Natural killer cell (primary cell): ENCODE data around the gene THSD4. TPM values are rescaled to one million over a fixed set of nuclear protein-coding genes. Genes with fewer than 3 reads are reported as not detected.
"Not testable (repeated sequence)": the region's sequence is repeated elsewhere in the genome, so short reads cannot be mapped to it uniquely, and the experiment has no call there.

Experiments
- ATAC-seq, 3 donors: fragments of 150-1000 bp in 2 of 3; fragments of 200-7000 bp in 1 of 3; cut with Tn5 transposase; 1 replicate in 1 of 3; 2 replicates in 2 of 3; pipeline ENCODE4 v1.10.0; 2021; ENCODE audit warnings: mild to moderate bottlenecking in 2 of 3, moderate library complexity in 2 of 3
- DNase-seq, 2 donors: peaks; one replicate each; pipeline versions ENCODE4 v3.0.0 to v3.0.0-alpha.2; 2013 to 2021; ENCODE audit warnings: mixed read lengths in 1 of 2
- H3K27ac ChIP-seq: one replicate; pipeline ENCODE4 v1.5.1; 2013; ENCODE audit warnings: mild to moderate bottlenecking, low read length
- H3K27me3 ChIP-seq: one replicate; pipeline ENCODE4 v1.6.1; 2013; ENCODE audit warnings: low read length; ENCODE audit not compliant: control insufficient read depth, insufficient read depth
- H3K36me3 ChIP-seq: one replicate; pipeline ENCODE4 v1.6.1; 2013; ENCODE audit warnings: low read length; ENCODE audit not compliant: control insufficient read depth, insufficient read depth
- H3K4me1 ChIP-seq: one replicate; pipeline ENCODE4 v1.6.1; 2013; ENCODE audit warnings: low read length; ENCODE audit not compliant: control insufficient read depth, insufficient read depth
- H3K4me3 ChIP-seq: one replicate; pipeline ENCODE4 v1.5.1; 2013; ENCODE audit warnings: low read length
- H3K9me3 ChIP-seq: one replicate; pipeline ENCODE4 v1.6.1; 2013; ENCODE audit warnings: low read length; ENCODE audit not compliant: control insufficient read depth, insufficient read depth
- H3K27ac Mint-ChIP-seq, 2 donors: one replicate each; pipeline ENCODE4 v1.8.0; 2022; ENCODE audit warnings: mild to moderate bottlenecking in 2 of 2, mixed read lengths in 2 of 2, moderate library complexity in 1 of 2
- H3K27me3 Mint-ChIP-seq, 2 donors: one replicate each; pipeline ENCODE4 v1.8.0; 2022; ENCODE audit warnings: low read depth in 2 of 2, mixed read lengths in 2 of 2
- H3K36me3 Mint-ChIP-seq: one replicate; pipeline ENCODE4 v1.8.0; 2022; ENCODE audit warnings: mixed read lengths
- H3K4me1 Mint-ChIP-seq, 2 donors: one replicate each; pipeline ENCODE4 v1.8.0; 2022; ENCODE audit warnings: mixed read lengths in 2 of 2
- H3K4me3 Mint-ChIP-seq: one replicate; pipeline ENCODE4 v1.8.0; 2022; ENCODE audit warnings: mild to moderate bottlenecking, moderate library complexity, mixed read lengths
- H3K9me3 Mint-ChIP-seq, 2 donors: one replicate each; pipeline ENCODE4 v1.8.0; 2022; ENCODE audit warnings: mixed read lengths in 2 of 2
- CTCF ChIP-seq: fragments of 200-600 bp; IDR thresholded peaks from one replicate; pipeline ENCODE4 v1.8.0; 2022; ENCODE audit warnings: antibody characterized with exemption
- WGBS: methylation state at CpG from one replicate; pipeline ENCODE4 v1.1.7; 2013; ENCODE audit warnings: missing lambda C conversion rate; ENCODE audit not compliant: insufficient coverage; 5-methylcytosine and 5-hydroxymethylcytosine counted together
- intact Hi-C: fragments of 100-400 bp; cut with micrococcal nuclease; formaldehyde crosslinking; loops from one replicate; pipeline ENCODE4 v1.14.2; 2022
- total RNA-seq, 4 donors: library from RNA; stranded (reverse); fragments of 120-200 nt in 1 of 4; gene quantifications; one replicate each; pipeline versions ENCODE4 v1.2.3 to v1.2.4, GENCODE V29; 2013 to 2022

The THSD4 gene
- total RNA-seq, 3 donors from 2014 or later (not counting 1 experiment from before 2014, with no cell fraction given): not detected

- Histone ChIP-seq H3K4me3 (no peak overlapping the region), H3K36me3 (no peaks in the 10 kb centered on the region), H3K27ac (no peak overlapping the region), H3K4me1 (no peaks in the 10 kb centered on the region), H3K27me3 (no peaks in the 10 kb centered on the region), H3K9me3 (no peaks in the 10 kb centered on the region)
- TF ChIP-seq CTCF: no peak
- 60% methylated on average over 1 of the region's 3 CpGs for WGBS
- no peaks in the 10 kb centered on the region for H3K4me1 Mint-ChIP-seq
- H3K27me3 Mint-ChIP-seq: peaks cover 14 to 37% of the 10 kb centered on the region in 2 donors
- no peak overlapping the region for H3K27ac Mint-ChIP-seq
- peaks cover 0 to 3% of the 10 kb centered on the region in 2 donors for H3K9me3 Mint-ChIP-seq
- no peaks in the 10 kb centered on the region for H3K36me3 Mint-ChIP-seq
- DNase-seq (no peak), ATAC-seq (no peak)
- H3K4me3 Mint-ChIP-seq: no peak overlapping the region
- intact Hi-C loops: no loop called here
Observed at GRCh38 chr15:71262599-71262998, 147.3 kb downstream of the THSD4 start.

- H3K4me1 ChIP-seq, H3K9me3 Mint-ChIP-seq, H3K27ac Mint-ChIP-seq, ATAC-seq, DNase-seq, H3K4me3 Mint-ChIP-seq, H3K36me3 Mint-ChIP-seq, H3K4me3 ChIP-seq, H3K4me1 Mint-ChIP-seq, H3K36me3 ChIP-seq, H3K9me3 ChIP-seq, intact Hi-C loops, H3K27ac ChIP-seq, H3K27me3 ChIP-seq: not testable (repeated sequence)
- peaks cover 19 to 33% of the 10 kb centered on the region in 2 donors for H3K27me3 Mint-ChIP-seq
- 78% methylated on average over 8 of the region's 11 CpGs for WGBS
Observed at GRCh38 chr15:71265606-71266005, 150.3 kb downstream of the THSD4 start.

- H3K27me3 ChIP-seq: no peaks in the 10 kb centered on the region
- ATAC-seq (no peak), DNase-seq (no peak)
- H3K27ac ChIP-seq: no peak overlapping the region
- Mint-ChIP-seq H3K4me1 (no peaks in the 10 kb centered on the region), H3K27ac (no peak overlapping the region), H3K36me3 (no peaks in the 10 kb centered on the region), H3K4me3 (no peak overlapping the region), H3K9me3 (no peaks in the 10 kb centered on the region), H3K27me3 (peaks cover 13 to 18% of the 10 kb centered on the region in 2 donors)
- H3K9me3 ChIP-seq: no peaks in the 10 kb centered on the region
- no peak for TF ChIP-seq CTCF
- H3K36me3 ChIP-seq: no peaks in the 10 kb centered on the region
- no peaks in the 10 kb centered on the region for H3K4me1 ChIP-seq
- intact Hi-C loops: no loop called here
- no peak overlapping the region for H3K4me3 ChIP-seq
Observed at GRCh38 chr15:71271327-71271726, 156.1 kb downstream of the THSD4 start.

GRCh38 chr15:71272932-71273331 is 157.7 kb downstream of the THSD4 start:
- no peak for TF ChIP-seq CTCF
- no peak for DNase-seq

More at GRCh38 chr15:71272932-71273331, 157.7 kb downstream of the THSD4 start:
- no peak overlapping the region for H3K4me3 ChIP-seq
- peaks cover 5 to 7% of the 10 kb centered on the region in 2 donors for H3K27me3 Mint-ChIP-seq
- H3K4me3 Mint-ChIP-seq: no peak overlapping the region
- no peaks in the 10 kb centered on the region for H3K36me3 Mint-ChIP-seq
- H3K27ac ChIP-seq: no peak overlapping the region
- H3K9me3 ChIP-seq: no peaks in the 10 kb centered on the region
- ATAC-seq: no peak
- no peaks in the 10 kb centered on the region for H3K4me1 Mint-ChIP-seq
- intact Hi-C loops: no loop called here
- H3K9me3 Mint-ChIP-seq: no peaks in the 10 kb centered on the region
- H3K27me3 ChIP-seq: no peaks in the 10 kb centered on the region
- H3K36me3 ChIP-seq: no peaks in the 10 kb centered on the region
- 86% methylated on average over 6 of the region's 6 CpGs for WGBS
- H3K27ac Mint-ChIP-seq: no peak overlapping the region
- no peaks in the 10 kb centered on the region for H3K4me1 ChIP-seq
